Activated naive CD4-positive, alpha-beta T cell (primary cell): ENCODE results near the gene TECRL.

Experiments
- DNase-seq, 4 experiments: peaks; one replicate each; lab custom pipeline; 2025; lab: John Stamatoyannopoulos, UW

Gene TECRL

DNA sequence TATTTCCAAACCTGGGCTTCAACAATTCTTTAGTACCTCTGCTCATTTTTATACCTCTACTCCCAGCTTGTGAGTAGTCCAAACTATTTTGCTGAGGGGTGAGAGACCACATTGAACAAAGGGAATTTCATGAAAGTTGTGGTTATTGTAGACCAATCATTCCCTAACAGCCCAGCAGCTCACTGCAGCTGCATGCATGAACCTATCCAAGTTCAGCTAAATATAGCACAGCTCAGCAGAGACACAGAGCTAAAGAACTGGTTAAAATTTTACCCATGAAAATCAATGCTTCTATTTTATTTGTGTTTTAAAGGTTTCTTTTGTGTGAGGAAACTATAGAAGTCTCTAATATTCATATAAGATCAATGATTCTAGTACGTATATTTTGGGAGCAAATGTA, 82.7 kb downstream of the TECRL start:
- no peak for DNase-seq

DNA sequence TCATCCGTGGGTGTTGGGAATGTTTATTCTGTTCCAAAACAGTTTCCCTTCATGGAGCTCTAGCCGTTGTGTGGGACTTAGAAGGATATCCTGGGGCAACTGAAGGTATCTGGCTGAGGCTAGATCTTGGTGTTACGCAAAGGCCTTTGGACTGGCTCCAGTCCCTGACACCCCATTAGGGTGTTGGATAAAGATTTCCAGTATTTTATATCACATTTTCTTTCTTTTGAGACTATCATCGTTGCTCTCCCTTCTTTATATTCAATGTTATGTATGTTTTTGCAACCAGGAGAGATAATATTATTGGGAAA, 103.0 kb downstream of the TECRL start:
- no peak for DNase-seq

DNA sequence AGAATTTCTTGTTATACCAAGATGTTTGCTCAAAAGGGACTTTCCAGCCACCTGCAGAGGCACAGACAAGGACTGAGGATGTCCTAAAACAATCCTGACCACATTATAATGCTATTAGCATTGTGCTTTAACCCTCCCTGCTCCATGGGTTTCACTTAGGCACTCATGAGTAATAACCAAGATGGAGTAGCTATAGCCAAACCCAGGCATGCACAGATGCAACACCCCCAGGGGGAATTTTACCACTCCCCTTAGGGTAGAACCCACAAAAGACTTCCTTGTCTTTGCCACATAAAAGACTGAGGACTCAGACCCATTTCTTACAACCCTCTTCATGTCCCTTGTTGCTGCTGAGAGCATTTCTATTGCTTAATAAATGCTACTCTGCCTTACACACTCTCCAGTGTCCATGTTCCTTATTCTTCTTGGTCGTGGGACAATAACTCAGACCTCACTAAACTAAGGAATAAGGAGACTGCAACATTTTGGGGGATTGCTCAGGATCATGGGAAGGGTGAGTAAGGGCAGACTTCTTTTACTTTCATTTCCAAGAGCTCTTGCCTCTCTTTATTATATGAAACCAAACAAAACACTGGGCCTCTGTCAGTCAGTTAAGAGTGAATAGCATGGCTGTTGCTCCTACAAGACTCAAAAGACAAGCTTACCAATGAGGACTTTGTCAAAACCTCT, 103.5 kb downstream of the TECRL start:
- DNase-seq: no peak

DNA sequence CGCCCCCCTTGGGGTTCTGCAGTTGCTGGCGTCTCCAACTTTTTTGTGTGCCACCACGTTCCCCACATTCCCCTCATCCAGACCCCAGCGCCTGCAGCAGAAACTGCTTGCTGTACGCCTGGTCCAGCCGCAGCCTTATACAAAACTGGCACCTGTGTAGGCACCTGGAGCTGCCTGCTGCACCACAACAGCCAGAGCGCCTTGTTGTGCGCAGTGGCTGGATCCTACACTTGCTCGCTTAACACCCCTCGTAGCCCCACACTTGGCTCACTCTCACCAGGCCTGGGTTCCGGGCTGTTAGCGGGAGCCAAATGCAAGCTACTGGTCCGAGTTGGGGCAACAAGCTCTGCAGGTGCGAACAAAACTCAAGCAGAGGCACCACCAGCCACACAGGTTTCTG, 136.8 kb downstream of the TECRL start:
- DNase-seq: no peak

DNA sequence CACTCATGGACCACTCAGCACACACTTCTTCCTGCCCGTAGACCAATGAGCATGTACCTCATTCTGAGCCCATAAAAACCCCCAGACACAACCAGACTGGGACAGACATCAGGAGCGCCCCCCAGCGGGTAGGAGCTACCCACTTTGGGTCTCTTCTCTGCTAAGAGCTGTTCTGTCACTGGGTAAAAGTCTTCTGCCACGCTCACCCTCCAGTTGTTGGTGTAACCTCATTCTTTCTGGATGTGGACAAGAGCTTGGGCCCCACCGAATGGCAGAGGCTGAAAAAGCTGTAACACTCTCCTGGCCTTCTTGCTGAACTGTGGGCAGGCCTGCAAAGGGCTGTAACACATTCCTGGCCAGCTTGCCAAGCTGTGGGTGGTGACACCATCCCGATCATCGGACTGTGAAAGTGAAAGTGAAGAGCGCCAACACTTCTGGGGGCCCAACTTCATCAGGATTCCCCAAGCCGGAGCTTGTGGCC, 137.6 kb downstream of the TECRL start:
- no peak for DNase-seq

DNA sequence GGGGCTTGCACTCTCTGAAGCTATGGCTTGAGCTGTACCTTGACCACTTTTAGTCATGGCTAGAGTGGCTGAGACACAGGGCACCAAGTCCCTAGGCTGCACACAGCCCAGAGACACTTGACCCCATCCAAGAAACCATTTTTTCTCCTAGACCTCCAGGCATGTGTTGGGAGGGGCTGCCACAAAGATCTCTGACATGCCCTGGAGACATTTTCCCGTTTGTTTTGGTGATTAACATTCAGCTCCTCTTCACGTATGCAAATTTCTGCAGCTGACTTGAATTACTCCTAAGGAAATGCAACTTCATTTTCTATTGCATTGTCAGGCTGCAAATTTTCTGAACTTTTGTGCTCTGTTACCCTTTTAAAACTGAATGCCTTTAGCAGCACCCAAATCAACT, 142.6 kb downstream of the TECRL start:
- DNase-seq: no peak

DNA sequence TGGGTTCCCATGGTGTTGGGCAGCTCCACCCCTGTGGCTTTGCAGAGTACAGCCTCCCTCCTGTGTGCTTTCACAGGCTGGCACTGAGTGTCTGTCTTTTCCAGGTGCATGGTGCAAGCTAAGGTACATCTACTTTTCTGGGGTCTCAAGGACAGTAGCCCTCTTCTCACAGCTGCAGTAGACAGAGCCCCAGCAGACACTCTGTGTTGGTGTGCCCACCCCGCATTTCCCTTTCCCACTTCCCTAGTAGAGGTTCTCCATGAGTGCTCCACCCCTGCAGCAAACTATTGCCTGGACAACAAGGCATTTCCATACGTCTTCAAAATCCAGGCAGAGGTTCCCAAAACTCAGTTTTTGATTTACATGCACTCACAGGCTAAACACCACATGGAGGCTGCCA, 143.0 kb downstream of the TECRL start:
- DNase-seq: no peak

DNA sequence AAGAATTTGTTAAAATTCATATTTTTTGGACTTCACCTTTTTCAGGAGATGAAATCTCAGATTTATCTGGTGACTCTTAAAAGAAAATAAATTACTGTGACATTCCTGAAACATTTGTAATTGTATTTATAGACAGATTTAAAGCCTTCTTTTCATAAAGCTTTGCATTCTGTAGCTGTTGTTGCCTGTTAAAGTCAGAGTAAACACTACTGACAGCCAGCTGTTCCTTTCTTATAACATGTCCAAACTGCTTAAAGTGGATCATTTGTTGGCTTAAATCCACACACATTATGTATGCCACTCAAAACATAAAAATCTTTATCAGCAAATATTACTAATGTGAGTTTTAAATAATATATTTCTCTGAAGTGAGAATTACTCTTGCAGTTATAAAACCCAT, 157.5 kb downstream of the TECRL start:
- no peak for DNase-seq

DNA sequence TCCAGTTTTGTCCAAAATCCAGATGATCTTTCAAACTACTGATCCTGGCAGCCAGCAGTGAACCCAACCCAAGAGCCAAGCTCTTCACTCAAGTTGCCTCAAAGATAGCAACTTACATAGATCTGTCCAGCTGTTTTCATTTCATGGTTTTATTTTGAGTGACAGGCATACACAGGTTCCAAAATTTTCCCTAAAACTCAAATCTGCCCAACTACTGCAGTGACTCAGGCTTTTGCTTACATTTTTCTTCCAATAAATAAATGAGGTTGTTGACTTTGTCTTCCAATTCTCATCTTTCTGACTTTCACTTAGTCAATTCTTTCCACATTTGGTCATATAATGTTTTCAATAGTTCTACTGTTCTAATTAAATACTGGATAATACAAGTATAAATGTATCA, 158.8 kb downstream of the TECRL start:
- no peak for DNase-seq

DNA sequence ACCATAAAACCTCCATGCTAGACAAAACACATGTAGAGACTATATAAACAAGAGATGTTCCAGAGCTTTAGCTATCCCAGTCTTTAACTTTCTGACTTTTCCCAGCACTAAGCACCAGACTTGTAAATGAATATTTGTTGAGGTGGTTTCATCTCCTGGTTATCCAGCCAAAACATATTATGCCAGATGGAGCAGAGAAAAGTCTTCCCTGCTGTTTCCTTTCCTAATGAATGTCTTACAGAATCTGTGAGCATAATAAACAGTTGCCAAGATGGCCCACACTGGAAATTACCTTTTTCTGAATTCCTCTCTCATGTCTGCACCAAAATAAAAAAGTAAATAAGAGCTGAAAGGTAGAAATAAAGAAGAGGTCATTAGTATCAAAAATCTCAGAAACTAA, 159.2 kb downstream of the TECRL start:
- no peak for DNase-seq

DNA sequence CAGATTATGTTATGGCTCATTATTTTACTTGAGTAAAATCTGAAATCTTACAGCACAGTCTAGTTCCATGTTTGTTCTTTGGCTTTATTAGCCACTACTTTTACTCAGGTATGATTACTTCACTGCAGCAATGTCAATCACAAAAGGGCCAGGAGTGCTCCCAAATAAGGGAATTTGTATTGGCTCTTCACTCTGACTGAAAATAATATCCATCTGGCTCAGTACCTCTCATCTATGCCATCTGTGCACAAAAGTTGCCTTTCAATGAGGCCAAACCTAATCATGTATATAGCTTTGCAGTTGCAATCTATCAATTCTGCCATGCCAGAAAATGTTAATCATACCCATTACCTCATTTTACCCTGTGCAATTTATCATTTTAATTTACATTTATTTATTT, 161.1 kb downstream of the TECRL start:
- no peak for DNase-seq

DNA sequence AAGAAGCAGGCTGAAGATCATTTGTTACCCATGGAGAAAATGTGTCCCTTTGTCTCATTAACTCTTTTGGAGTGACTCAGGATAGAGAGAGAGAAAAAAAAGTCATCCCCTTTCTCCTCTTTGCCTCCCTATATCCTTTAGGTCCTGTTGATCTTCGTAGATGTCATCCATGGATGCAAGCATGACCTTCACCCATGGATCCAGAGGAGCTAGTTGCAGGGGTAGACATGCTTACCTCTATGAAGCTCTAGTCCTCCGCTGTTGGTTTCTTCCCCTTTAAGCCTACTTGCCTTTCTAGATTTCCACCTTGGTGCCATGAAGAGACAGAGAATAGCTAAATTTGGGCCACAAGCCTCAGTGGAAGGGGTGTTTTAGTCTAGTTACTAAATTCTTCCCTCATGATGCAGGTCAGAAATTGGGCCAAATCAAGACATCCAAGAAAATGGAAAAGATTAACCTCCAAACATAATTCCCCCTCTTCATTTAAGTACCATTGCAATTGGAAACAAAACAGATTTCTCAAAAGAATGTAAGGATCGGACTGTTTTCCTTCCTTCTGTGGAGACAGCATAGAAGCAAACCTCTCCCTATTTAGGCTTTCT, 178.4 kb downstream of the TECRL start:
- no peak for DNase-seq
